CD4-positive, alpha-beta T cell treated with Interleukin-12 subunit alpha and Interleukin-12 subunit beta, for 1 hour (primary cell): ENCODE measurements around the gene ALLC.
"Not testable (repeated sequence)": the region's sequence is repeated elsewhere in the genome, so short reads cannot be mapped to it uniquely, and the experiment has no call there.

Experiments used
- DNase-seq: peaks from one replicate; pipeline ENCODE4 v3.0.0-alpha.2; 2020

Gene ALLC

DNA sequence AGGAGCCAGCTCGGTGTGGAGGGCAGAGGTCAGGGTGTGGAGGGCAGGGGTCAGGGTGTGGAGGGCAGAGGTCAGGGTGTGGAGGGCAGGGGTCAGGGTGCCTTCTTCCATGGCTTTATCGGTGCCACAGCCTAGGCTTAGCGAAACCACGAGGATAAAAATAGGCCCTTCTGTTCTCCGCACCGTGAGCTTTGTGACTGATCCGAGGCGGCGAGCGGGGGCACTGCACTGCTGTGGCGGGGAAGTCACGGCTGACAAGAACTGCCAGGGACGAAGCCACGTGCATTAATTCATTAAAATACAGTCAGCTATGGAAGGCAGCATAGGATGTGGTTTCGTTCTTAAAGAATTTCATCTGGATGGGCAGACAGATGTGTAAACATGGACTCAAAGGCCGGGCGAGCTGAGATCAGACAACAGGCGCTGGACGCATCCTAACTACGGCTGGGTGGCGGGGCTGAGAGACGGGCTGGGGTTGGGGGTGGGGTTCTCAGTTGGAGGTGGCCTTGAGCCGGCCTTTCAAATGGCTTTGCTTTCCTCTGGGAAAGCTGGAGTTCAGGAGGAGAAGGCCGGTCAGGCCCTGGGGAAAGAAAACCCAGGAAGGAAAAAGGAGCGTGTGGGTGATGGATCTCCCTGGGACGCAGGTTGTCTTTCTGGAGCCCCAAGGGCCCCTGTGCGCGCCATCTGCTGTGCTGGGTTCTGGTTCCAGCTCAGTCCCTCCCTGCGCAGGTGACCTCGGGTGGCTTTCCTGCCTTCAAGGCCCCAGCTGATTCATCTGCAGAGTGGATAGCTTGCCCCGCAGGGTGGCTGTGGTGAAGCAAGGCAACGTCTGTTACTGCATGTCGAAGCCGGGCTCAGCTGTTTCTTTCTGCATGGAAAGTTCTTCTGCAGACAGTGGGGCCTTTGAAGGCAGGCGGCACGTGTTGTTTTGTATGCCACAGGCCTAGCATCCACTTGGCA is 958 bp upstream of the ALLC start:
- no peak for DNase-seq

DNA sequence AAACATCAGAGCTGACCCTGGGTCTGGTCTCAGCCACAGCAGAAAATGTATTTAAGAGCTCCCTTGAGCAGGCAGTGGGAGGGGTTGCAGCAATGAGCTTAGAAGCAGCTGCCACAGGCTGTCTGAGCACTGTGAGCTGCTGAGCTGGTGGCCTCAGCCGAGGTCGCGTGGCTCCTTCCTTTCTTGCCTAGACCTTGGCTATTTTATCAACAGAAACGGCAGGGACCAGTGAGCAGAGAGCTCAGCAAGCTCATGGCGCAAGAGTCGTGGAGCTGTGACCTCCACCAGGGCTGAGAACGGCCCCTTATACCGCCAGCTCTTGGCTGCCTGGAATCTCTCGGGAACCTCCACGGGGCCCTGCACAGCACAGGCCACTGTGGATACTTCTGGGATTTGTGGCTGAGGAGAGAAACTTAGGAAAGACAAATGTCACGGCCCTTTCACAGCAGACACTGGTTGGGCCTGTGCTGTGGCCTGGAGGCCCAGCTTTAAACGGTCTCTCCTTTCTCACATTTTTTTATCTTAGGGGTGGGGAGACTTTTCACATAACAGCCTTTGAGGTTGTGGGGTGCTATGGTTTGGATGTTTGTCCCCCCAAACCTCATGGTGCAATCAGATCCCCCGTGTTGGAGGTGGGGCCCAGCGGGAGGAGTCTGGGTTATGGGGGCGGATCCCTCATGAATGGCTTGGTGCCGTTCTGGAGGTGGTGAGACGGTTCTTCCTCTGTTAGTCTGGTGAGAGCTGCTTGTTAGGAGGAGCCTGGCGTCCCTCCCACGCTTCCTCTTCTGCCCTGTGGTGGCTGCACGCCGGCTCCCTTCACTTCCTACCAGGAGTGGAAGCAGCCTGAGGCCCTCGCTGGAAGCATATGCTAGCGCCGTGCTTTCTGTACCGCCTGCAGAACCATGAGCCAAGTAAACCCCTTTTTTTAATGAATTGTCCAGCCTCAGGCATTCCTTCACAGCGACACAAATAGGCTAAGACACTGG is 1.7 kb downstream of the ALLC start:
- DNase-seq: no peak

DNA sequence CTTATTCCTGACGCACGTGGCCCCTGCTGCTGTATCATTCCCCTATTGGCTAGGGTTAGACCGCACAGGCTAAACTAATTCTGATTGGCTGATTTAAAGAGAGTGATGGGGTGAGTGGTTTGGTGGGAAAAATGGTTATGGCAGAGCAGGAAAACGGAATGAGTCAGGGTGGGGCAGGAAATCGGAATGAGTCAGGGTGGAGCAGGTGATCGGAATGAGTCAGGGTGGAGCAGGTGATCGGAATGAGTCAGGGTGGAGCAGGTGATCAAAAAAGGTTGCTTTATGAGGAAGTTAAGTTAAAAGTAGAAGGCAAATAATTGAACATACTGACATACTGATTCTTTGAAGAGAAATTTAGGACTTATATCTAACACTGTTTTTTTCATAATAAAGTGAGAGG is 2.6 kb downstream of the ALLC start:
- DNase-seq: not testable (repeated sequence)

- no peak for DNase-seq
Observed at GRCh38 chr2:3661149-3661660, 3.2 kb downstream of the ALLC start.

DNA sequence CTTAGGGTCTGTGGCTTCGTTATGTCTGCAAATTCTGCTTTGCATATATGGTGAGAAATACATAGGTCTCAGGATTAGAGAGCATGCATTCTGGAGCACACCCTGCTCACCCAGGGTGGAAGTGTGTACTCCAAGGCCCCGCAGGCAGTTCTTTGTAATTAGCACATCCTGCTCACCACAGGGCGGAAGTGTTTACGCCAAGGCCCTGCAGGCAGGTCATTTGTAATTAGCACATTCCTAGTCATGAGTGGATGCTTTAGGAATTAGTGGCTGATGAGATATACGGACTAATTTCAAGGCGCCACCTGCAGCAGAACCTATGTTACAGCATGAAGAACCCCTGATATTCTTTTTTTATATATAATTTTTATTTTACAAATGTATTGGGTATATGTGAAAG is 4.2 kb downstream of the ALLC start:
- DNase-seq: no peak

- DNase-seq: no peak
Observed at GRCh38 chr2:3664118-3664517, 6.1 kb downstream of the ALLC start.

DNA sequence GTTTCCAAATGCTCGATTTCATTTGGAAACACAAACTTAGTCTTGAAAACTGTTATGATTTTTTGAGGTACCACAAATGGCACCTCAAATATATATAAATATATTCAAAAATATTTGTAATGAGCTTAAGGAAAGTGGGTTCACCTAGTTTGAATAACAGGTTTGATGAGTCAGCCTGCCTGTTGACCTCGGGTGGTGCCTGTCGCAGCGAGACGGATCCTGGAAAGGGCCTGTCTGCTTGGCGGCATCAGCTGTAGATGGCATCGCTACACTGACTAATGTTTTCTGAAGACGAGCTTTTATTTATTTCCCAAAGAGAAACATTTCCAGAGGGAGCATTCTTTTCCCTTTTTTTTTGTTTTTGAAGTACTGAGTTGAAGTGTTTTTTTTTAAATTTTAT is 6.9 kb downstream of the ALLC start:
- DNase-seq: no peak

DNA sequence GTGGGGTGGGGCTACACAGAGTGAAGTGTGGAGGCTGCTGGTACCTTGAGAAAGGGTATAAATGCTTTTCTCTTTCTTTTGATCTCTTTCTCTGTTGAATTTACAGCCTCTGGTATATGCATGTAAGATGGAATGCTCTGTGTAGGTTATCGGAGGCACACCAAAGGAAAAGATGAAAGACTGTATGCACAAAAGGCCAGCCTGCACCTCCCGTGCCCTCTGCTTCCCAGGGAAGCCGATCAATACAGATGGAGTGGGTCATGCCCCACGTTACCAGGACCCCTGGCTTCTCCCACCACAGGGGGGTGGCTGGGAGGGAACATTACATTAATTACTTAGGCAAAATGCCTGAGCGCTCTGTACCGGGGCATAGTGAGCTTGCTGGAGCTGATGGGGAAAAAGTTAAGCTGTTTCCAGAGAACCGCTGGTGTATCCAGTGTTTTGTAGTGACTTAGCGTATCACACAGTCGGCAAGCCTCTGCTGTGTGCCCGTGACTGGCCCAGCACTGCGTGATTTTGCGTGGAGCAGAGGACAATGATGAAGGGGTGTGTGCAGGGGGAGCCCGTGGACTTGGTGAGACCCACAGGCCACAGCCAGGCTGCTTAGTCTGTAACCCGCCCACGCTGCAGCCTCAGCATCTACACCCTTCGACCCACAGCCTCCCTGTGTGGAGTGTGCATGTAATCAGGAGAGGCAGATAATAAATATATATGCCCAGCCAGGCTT is 8.0 kb downstream of the ALLC start:
- no peak for DNase-seq

- DNase-seq: no peak
Observed at GRCh38 chr2:3666613-3666975, 8.6 kb downstream of the ALLC start.

GRCh38 chr2:3667151-3667631 is 9.2 kb downstream of the ALLC start:
- no peak for DNase-seq

GRCh38 chr2:3669656-3670055 is 11.7 kb downstream of the ALLC start:
- DNase-seq: no peak

DNA sequence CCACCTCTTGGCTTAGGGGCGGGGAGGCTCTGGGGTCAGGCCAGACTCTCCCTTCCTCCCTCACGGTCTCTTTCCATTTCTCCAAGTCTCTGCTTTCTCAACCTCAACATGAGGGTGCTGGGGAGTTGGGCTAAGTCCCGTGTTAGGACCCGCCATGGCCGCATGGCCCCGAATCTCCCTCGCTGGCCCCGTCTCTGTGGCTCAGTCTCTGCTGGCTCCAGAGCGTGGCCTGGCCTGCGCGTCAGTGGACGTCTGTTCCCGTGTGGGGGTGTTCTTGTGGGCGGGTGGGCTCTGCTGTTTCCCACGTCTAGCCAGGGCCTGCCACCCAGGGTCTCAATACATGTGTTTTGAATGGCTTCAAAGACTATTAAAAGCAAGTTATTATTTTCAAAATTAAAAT is 12.4 kb downstream of the ALLC start:
- no peak for DNase-seq

DNA sequence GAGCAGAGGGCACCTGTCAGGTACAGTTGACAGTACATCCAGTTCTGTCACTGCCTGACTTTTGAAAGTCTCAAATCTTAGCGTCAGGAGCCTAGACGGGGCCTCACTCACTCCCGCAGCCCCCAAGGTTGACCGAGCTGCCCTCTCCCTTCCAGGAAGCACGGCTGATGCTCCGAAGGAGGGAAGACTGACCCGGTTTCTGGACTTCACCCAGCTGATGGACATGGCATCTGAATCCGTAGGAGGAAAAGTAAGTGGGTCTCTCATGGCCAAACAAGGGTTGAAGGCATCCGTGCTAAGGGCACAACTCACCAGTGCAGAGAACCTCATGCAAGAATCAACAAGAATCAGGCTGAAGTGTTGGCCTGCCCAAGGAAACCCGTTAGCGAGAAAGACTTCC is 12.9 kb downstream of the ALLC start:
- no peak for DNase-seq

DNA sequence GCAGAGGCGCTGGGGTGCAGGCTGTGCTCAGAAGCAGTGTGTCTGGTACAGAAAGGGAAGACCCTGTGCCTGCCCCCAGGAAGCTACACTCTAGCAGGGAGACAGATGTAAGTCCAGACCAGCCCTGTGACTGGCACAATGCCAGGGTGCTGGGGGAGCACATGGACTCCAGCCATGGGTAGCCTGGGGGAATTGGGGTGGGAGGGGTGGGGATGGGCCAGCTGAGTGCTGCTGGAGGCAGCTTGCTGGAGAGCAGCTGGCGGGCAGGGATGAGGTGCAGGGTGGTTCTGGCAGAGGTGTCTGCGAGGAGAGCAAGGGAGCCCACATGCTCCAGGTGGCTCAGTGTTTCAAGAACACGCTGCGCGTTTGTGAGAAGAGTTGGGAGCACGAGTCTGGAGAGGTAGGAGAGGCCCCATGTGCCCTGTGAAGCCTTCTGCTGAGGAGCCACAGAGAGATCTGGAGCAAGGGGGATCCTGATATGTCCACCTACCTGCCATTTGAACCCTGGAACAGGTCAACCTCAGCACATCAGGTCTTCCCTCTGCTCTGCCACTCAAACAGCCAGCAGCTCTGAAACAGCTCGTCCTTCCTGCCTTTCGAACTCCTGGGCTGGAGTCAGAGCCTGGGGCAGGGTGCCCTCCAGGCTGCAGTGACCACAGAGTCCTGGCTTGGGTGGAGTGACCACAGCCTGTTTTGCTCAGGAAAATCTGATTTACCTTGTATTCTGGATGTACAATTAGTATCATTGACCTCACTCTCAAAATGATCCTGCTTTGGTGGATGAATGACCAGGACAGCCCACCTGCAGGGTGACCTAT is 15.1 kb downstream of the ALLC start:
- no peak for DNase-seq

DNA sequence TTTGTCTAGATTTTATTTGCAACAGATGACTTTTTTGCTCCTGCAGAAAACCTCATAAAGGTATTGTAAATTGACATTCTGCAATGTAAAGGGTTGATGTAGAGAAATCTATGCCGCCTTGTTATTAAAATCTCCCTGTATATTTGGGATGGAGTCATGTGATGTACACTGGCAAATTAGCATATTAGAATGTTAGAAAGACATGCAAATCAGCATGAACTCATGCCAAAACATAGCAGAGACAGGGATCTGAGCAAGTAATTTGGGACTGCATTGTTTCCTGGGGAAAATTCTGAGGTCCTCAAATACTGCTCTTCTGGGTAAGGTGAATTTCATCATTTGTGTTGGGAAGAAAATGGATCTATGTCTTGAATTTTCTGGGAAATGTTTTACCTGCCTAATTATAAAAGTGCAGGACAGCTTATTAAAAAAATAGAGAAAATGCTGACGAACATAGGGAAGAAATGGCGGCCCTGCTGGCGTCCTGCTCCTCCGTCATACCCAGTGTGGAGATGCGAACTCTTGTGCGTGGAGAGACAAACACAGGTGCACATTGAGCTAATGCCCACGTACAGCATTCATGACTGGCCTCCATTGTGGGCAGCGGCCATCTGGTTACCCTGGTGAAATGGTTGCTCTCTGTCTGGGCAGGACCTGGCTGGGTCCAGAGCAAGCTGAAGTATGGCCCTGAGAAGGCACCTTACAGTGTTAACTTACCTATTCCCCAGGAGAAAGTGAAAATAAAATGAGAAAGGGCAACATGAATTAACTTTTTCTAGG is 16.3 kb downstream of the ALLC start:
- no peak for DNase-seq

DNA sequence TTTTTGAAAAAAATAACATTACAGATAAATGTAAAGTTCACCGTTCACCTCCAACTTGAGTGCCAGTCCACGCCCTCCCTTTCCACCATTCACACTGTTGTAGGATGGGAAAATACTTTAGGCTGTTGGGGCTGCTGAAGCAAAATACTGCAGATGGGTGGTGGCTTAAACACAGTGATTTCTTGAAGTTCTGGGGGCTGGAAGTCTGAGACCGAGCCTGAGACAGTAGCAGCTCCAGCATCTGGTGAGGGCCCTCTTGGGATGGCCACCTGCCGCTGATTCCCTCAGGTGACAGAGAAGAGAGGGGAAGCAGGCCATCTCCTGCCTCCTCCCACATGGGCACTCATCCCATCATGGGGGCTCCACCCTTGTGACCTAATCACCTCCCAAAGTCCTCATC is 17.7 kb downstream of the ALLC start:
- no peak for DNase-seq

DNA sequence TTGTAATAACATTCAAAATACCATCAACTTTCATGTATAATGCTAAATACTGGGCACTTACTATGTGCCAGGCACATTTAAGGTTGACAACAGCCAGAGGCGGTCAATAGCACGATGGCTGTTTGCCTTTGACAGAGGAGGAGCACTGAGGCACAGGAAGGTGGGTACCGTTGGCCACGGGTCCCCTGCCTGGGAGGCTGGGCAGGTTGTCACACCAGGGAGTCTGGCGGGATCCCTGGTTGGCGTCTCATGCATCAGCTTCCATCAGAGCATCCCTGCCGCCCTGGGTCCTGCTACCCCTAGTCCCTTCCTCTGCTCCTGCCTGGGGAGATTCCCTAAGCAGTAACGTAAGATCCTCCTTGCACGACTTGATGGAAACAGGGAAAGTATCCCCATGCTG is 19.4 kb downstream of the ALLC start:
- no peak for DNase-seq

DNA sequence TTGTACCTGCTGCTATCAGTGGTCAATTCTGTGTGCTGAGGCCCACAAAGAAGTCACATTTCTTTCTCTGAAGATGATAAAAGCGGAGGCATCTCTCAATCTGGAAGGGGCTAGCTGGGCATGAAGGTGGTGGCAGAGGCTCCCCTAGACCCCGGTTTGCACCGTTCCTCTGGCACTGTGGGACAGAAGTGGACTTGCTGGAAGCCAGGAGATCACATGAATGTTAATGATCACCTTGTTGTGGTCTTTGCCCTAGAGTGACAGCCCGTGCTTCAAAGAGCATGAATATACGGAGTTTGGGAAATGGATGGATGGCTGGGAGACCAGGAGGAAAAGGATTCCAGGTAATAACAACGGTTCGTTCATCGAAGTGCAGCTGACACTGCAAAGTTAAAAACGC is 20.2 kb downstream of the ALLC start:
- no peak for DNase-seq

DNA sequence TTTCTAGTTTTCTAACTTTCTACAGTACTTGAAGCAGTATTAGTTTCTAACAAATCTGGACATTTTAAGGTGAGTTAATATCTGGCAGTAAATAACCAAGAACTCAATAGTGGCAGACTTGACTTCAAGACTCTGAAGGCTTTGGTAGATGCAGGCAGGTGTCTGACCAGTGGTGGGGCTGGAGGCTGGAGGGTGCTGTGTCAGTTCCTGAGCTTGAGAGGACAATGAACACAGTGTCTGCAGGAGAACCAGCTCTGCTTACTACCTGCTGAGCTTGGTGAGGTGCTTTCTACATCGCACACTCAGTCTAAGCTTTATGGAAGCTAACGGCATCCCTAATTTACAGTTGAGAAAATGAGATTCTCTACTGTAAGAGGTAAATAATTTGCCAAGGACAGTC is 21.2 kb downstream of the ALLC start:
- DNase-seq: no peak

- no peak for DNase-seq
Observed at GRCh38 chr2:3679616-3680393, 21.8 kb downstream of the ALLC start.
